Fibroblast of mammary gland (primary cell): ENCODE measurements around the gene HNRNPAB.
"Not testable (repeated sequence)": the region's sequence is repeated elsewhere in the genome, so short reads cannot be mapped to it uniquely, and the experiment has no call there.

ENCODE experiments used
- DNase-seq: peaks from one replicate; pipeline ENCODE4 v3.0.0-alpha.2; 2010; ENCODE audit warnings: low read depth
- H3K4me3 ChIP-seq: 2 replicates; pipeline ENCODE4 v1.5.1; 2011; ENCODE audit warnings: low read depth, mild to moderate bottlenecking, low read length, moderate library complexity; ENCODE audit not compliant: control insufficient read depth
- CTCF ChIP-seq: conservative IDR thresholded peaks from 2 replicates; pipeline ENCODE4 v1.5.1; 2011; ENCODE audit warnings: low read depth, low read length, inconsistent platforms; ENCODE audit not compliant: control insufficient read depth, insufficient read depth

The HNRNPAB gene

GRCh38 chr5:178223828-178224335 is 19.5 kb downstream of the HNRNPAB start:
- DNase-seq, result no peak
- H3K4me3 ChIP-seq, result no peak overlapping the region
- no peak for TF ChIP-seq CTCF

DNA sequence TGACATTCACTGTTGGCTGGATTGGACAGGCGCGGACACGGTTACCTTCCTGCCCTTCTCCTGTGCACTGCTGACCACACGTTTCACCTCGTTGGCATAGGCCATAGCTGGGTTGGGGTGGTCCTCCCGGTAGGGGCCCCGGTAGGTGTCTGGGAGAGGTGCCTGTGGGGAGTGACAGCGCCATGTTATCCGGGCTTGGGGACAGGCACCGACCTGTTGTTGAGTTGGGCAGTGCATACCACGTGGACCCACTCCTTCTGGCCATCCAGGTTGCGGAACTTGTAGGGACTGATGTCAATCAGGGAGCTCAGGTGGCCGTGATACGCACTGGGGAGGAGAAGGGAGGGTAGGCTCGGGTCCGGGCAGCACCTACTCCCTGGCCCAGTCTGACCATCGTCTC is 20.1 kb downstream of the HNRNPAB start:
- DNase-seq, result no peak
- TF ChIP-seq CTCF, result no peak
- no peak overlapping the region for H3K4me3 ChIP-seq

DNA sequence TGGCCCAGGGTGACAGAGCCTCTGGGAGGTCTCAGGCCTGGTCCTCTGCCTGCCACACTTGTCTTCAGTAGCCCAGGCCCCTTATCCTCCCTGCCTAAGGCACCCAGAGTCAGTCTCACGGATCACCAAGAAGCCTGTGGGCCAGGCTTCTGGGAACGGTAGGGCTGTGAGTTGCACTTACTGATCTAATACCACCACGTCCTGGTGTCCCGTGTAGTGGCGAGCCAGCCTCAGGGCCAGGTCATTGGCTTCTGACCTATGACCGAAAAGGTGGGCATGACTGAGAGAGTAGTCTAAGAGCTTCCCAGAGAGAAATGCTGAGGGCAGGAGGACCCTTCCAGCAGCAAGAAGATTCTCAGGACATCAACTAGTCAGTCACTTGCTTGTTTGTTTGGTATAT is 20.8 kb downstream of the HNRNPAB start:
- no peak overlapping the region for H3K4me3 ChIP-seq
- TF ChIP-seq CTCF, result no peak
- DNase-seq, result no peak

GRCh38 chr5:178227138-178227659 is 22.9 kb downstream of the HNRNPAB start:
- TF ChIP-seq CTCF, result no peak
- H3K4me3 ChIP-seq, result no peak overlapping the region
- peak; percentile 83 for DNase-seq

DNA sequence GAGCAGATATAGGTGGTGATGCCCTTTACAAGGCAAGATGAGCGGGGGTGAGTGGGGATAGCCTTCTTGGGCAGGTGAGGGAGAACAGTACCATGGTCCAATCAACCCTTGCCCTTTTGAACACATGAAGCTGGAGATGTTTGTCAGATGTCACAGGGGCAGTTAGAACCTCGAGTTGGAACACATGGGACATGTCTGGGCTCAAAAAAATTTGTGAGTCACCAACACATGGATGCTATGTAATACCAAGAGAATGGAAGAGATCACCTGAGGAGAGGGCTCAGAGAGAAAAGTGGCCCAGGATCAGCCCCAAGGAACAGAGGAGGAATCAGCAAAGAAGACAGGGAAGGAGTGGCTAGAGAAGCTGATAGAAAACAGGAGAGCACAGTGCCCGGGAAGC is 23.6 kb downstream of the HNRNPAB start:
- no peak for TF ChIP-seq CTCF
- no peak overlapping the region for H3K4me3 ChIP-seq
- peak; percentile 47 for DNase-seq

DNA sequence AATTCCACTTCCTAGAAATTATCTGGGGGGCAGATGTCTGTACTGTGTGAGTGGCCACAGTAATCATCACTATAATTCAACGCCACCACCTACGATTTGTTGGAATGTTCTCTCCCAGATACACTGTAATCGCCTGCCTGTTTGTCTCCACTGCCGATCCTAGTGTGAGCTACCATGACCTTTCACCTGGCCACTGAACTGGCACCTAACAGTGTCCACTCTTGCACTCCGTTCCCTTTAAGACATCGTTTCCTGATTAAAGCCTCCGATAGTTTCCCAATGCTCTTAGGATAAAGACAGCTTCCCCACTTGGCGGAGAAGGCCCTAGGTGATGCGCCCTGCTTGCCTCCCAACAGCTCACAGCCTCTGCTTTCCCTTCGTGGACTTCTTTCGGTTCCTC is 24.3 kb downstream of the HNRNPAB start:
- TF ChIP-seq CTCF, result no peak
- H3K4me3 ChIP-seq, result no peak overlapping the region
- DNase-seq, result no peak

- not testable (repeated sequence) for DNase-seq, H3K4me3 ChIP-seq
These were observed 24.8 kb downstream of the HNRNPAB start for GRCh38 chr5:178229111-178229510.
